H1 (cell line): ENCODE data around the gene SULF2. TPM values are rescaled to one million over a fixed set of nuclear protein-coding genes. Genes with fewer than 3 reads are reported as not detected.

ENCODE experiments used
- CTCF ChIA-PET: fragments of 300-600 bp; sonication (Branson Sonifier 250); formaldehyde crosslinking; loops from one replicate; lab custom pipeline; 2021; ENCODE audit not compliant: partially characterized antibody; lab: Charles Lee
- POLR2A ChIA-PET: fragments of 300-600 bp; sonication (Branson Sonifier 250); formaldehyde crosslinking; loops from one replicate; lab custom pipeline; 2021; ENCODE audit warnings: inconsistent platforms; ENCODE audit not compliant: partially characterized antibody; lab: Charles Lee
- DNase-seq, 2 experiments: peaks; one replicate each; pipeline versions ENCODE4 v3.0.0 to v3.0.0-alpha.2; 2010 to 2022; ENCODE audit warnings: low spot score in 2 of 2, low read depth in 1 of 2, mixed read lengths in 1 of 2
- FAIRE-seq: peaks from 2 replicates; lab custom pipeline; 2011; peaks lifted over from hg19 to GRCh38; lab: Jason Lieb, UNC
- H2AFZ ChIP-seq: 2 replicates; pipeline ENCODE4 v1.8.1; 2012; ENCODE audit warnings: low read length, inconsistent platforms
- H2AK5ac ChIP-seq: 2 replicates; pipeline ENCODE4 v1.6.1; 2013; ENCODE audit warnings: low read depth, low read length
- H2BK120ac ChIP-seq: replicated peaks from 2 replicates; pipeline ENCODE3; 2013; ENCODE audit warnings: low read depth, low read length, inconsistent platforms
- H2BK12ac ChIP-seq: 2 replicates; pipeline ENCODE4 v1.6.1; 2013; ENCODE audit warnings: low read depth, low read length
- H2BK15ac ChIP-seq: 2 replicates; pipeline ENCODE4 v1.6.1; 2013; ENCODE audit warnings: low read length
- H2BK20ac ChIP-seq: 2 replicates; pipeline ENCODE4 v1.6.1; 2013; ENCODE audit warnings: low read length
- H2BK5ac ChIP-seq: 2 replicates; pipeline ENCODE4 v1.6.1; 2013; ENCODE audit warnings: low read depth, low read length
- H3K14ac ChIP-seq: 2 replicates; pipeline ENCODE4 v1.6.1; 2013; ENCODE audit warnings: inconsistent platforms; ENCODE audit not compliant: insufficient read length
- H3K18ac ChIP-seq: 2 replicates; pipeline ENCODE4 v1.6.1; 2013; ENCODE audit warnings: low read length; ENCODE audit errors: extremely low read depth
- H3K23ac ChIP-seq: 2 replicates; pipeline ENCODE4 v1.6.1; 2013; ENCODE audit warnings: inconsistent platforms; ENCODE audit not compliant: insufficient read length
- H3K23me2 ChIP-seq: 2 replicates; pipeline ENCODE4 v1.6.1; 2013; ENCODE audit warnings: low read depth, low read length
- H3K27ac ChIP-seq: 2 replicates; pipeline ENCODE4 v1.6.1; 2011; ENCODE audit warnings: low read depth, low read length, inconsistent platforms
- H3K27me3 ChIP-seq, 4 experiments: replicated peaks in 1 of 4; 1 replicate in 1 of 4; 2 replicates in 3 of 4; pipeline versions ENCODE4 v1.6.1 to v1.8.1; 2011 to 2013; ENCODE audit warnings: low read length in 3 of 4, mild to moderate bottlenecking in 3 of 4, inconsistent platforms in 2 of 4, mixed read lengths in 2 of 4, moderate library complexity in 1 of 4; ENCODE audit not compliant: control insufficient read depth in 3 of 4, insufficient read depth in 3 of 4; ENCODE audit errors: extremely low read depth in 1 of 4
- H3K36me3 ChIP-seq, 4 experiments: 2 replicates each; pipeline versions ENCODE4 v1.6.1 to v1.8.1; 2011 to 2013; ENCODE audit warnings: mild to moderate bottlenecking in 4 of 4, low read length in 3 of 4, moderate library complexity in 2 of 4, control low read depth in 1 of 4, inconsistent platforms in 1 of 4; ENCODE audit not compliant: insufficient read depth in 4 of 4, control insufficient read depth in 2 of 4
- H3K4ac ChIP-seq: replicated peaks from 2 replicates; pipeline ENCODE3; 2013; ENCODE audit warnings: low read length, low read depth, mixed read lengths, inconsistent platforms; ENCODE audit not compliant: insufficient read length
- H3K4me1 ChIP-seq, 4 experiments: replicated peaks in 1 of 4; 1 replicate in 1 of 4; 2 replicates in 3 of 4; pipeline versions ENCODE4 v1.6.1 to v1.8.1; 2011 to 2013; ENCODE audit warnings: low read length in 3 of 4, inconsistent platforms in 2 of 4, mixed read lengths in 1 of 4; ENCODE audit not compliant: insufficient read depth in 4 of 4, control insufficient read depth in 3 of 4
- H3K4me2 ChIP-seq, 2 experiments: 2 replicates each; pipeline versions ENCODE4 v1.6.1 to v1.8.1; 2011 to 2013; ENCODE audit warnings: low read depth in 2 of 2, low read length in 2 of 2, control low read depth in 1 of 2, inconsistent platforms in 1 of 2, mild to moderate bottlenecking in 1 of 2; ENCODE audit not compliant: insufficient read depth in 1 of 2
- H3K4me3 ChIP-seq, 4 experiments: fragments of 200-600, 300-600 bp in 1 of 4; sonication (generic), shearing (Covaris generic), sonication (Bioruptor Twin) in 1 of 4; 2 replicates each; pipeline versions ENCODE4 v1.5.1 to v1.8.1; 2011 to 2016; ENCODE audit warnings: low read length in 4 of 4, low read depth in 3 of 4, control low read depth in 2 of 4, inconsistent platforms in 2 of 4, mild to moderate bottlenecking in 2 of 4, mixed read lengths in 1 of 4, moderate library complexity in 1 of 4; ENCODE audit not compliant: insufficient read depth in 2 of 4; ENCODE audit errors: extremely low read depth in 1 of 4
- H3K56ac ChIP-seq: replicated peaks from 2 replicates; pipeline ENCODE3; 2013; ENCODE audit warnings: low read depth, mild to moderate bottlenecking, mixed read lengths, low read length, inconsistent platforms; ENCODE audit not compliant: insufficient read length
- H3K79me1 ChIP-seq: 2 replicates; pipeline ENCODE4 v1.6.1; 2013; ENCODE audit warnings: low read depth, low read length, control low read depth
- H3K79me2 ChIP-seq, 2 experiments: 2 replicates each; pipeline versions ENCODE4 v1.6.1 to v1.8.1; 2012 to 2013; ENCODE audit warnings: low read length in 2 of 2, mild to moderate bottlenecking in 2 of 2, inconsistent platforms in 1 of 2; ENCODE audit not compliant: insufficient read depth in 2 of 2, control insufficient read depth in 1 of 2
- H3K9ac ChIP-seq, 4 experiments: replicated peaks in 1 of 4; 1 replicate in 1 of 4; 2 replicates in 3 of 4; pipeline versions ENCODE4 v1.6.1 to v1.8.1; 2011 to 2013; ENCODE audit warnings: low read depth in 3 of 4, low read length in 3 of 4, control low read depth in 2 of 4, mild to moderate bottlenecking in 2 of 4, moderate library complexity in 2 of 4, inconsistent platforms in 1 of 4; ENCODE audit errors: extremely low read depth in 1 of 4
- H3K9me3 ChIP-seq, 2 experiments: 2 replicates each; pipeline versions ENCODE4 v1.6.1 to v1.8.1; 2012 to 2013; ENCODE audit warnings: mild to moderate bottlenecking in 2 of 2, moderate library complexity in 2 of 2, control low read depth in 1 of 2, inconsistent platforms in 1 of 2, low read depth in 1 of 2, low read length in 1 of 2, mixed read lengths in 1 of 2; ENCODE audit not compliant: insufficient read depth in 2 of 2
- H4K20me1 ChIP-seq, 2 experiments: replicated peaks in 1 of 2; 2 replicates each; pipeline versions ENCODE3 to v1.8.1; 2011 to 2013; ENCODE audit warnings: inconsistent platforms in 2 of 2, low read length in 2 of 2, mild to moderate bottlenecking in 1 of 2; ENCODE audit not compliant: insufficient read depth in 2 of 2, control insufficient read depth in 1 of 2
- H4K5ac ChIP-seq: 2 replicates; pipeline ENCODE4 v1.6.1; 2013; ENCODE audit warnings: low read length, low read depth, mixed read lengths, inconsistent platforms; ENCODE audit not compliant: insufficient read length
- H4K8ac ChIP-seq: 2 replicates; pipeline ENCODE4 v1.8.0; 2013; ENCODE audit warnings: mild to moderate bottlenecking, moderate library complexity, low read length, inconsistent platforms; ENCODE audit not compliant: insufficient read depth; ENCODE audit errors: extremely low read depth
- H4K91ac ChIP-seq: replicated peaks from 2 replicates; pipeline ENCODE3; 2013; ENCODE audit warnings: low read length, mixed read lengths, inconsistent platforms; ENCODE audit not compliant: insufficient read length
- EGR1 ChIP-seq: IDR thresholded peaks from 2 replicates; pipeline ENCODE4 v1.6.1; 2011; ENCODE audit warnings: low read depth, low read length, borderline replicate concordance
- KDM1A ChIP-seq: fragments of 200-600, 300-600 bp; sonication (generic); IDR thresholded peaks from 2 replicates; pipeline ENCODE4 v1.7.1; 2016; ENCODE audit warnings: mild to moderate bottlenecking, low read length, borderline replicate concordance
- WGBS, 2 experiments: shearing (Covaris generic) in 1 of 2; methylation state at CpG; one replicate each; pipeline versions ENCODE4 v1.1.6 to v1.1.7; 2013 to 2015; ENCODE audit warnings: low lambda C conversion rate in 2 of 2, mixed read lengths in 2 of 2, inconsistent platforms in 1 of 2, low coverage in 1 of 2, missing lambda C conversion rate in 1 of 2; ENCODE audit not compliant: insufficient replicate concordance in 2 of 2, insufficient coverage in 1 of 2, insufficient read length in 1 of 2; ENCODE audit errors: extremely low coverage in 1 of 2, missing lambda C conversion rate in 1 of 2; 5-methylcytosine and 5-hydroxymethylcytosine counted together
- polyA plus RNA-seq, 7 experiments: library from polyadenylated mRNA; depleted of rRNA in 3 of 7; stranded (reverse) in 5 of 7; unstranded in 2 of 7; fragments of >200 nt in 5 of 7; fragments of 200-250 nt in 2 of 7; gene quantifications; 1 replicate in 5 of 7; 2 replicates in 1 of 7; 4 replicates in 1 of 7; pipeline versions ENCODE4 v1.2.1 to v1.2.3, GENCODE V29; 2011 to 2013; ENCODE audit warnings: missing spikeins in 2 of 7, mixed read lengths in 2 of 7
- total RNA-seq: library from RNA; stranded (reverse); fragmentation: NEBNext Ultra II Directional; extraction: Animal tissue kit (Norgen Biotek cat#: 25700); gene quantifications from 2 replicates; pipeline ENCODE4 v1.2.1, GENCODE V29; 2021

SULF2 gene
- total and polyA plus RNA-seq, 2 of the 8 experiments (the other 6 are each of a cell fraction or from before 2014, with no cell fraction given), result 15.7 to 28.2 TPM

DNA sequence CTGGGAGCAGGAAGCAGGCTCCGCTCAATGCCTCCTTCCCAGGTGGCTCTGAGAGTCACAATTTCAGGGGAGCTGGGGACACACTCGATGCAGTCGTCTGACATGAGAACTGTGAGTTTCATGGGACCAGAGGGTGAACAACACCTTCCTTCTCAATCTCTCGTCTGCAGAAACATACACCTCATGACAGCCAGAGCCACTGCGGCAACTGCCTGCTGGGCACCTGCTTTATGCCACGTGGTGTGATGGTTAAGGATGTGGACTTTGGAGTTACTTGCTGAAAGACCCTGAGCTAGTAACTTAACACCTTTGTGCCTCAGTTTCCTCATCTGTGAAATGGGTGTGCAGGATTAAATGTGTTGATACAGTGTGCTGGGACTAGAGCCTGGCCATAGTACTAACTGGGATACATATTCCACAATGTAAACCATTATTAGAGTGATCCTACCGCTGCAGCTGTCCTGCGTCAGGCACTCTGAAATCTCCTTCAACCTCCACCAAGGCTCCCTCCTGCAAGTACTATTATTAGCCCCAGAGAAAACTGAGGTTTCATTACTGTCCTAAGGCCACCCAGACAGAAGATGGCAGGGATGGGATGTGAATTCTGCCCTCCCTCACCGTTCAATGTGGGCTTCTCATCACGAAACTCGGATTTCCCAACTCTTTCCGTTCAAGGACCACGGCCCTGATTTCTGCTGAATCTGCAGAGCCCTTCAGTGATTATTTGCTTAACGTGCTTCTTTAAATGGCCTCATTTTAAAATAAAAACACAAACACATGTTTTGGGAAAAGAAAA is 24.4 kb downstream of the SULF2 start:
- no peak overlapping the region for H4K5ac ChIP-seq
- POLR2A ChIA-PET, result interaction anchor here (0.6 kb wide), 1 partner anchor 9 kb away, joined by 3 read pairs; no protein-coding TSS in a partner anchor
- H2BK120ac ChIP-seq, result no peak overlapping the region
- H3K23ac ChIP-seq, result no peak overlapping the region
- no peaks in the 10 kb centered on the region for H3K79me1 ChIP-seq
- H4K91ac ChIP-seq, result no peak overlapping the region
- no peak overlapping the region for H3K9ac ChIP-seq
- no peak overlapping the region for H2BK12ac ChIP-seq
- H2BK5ac ChIP-seq, result no peak overlapping the region
- H3K79me2 ChIP-seq, result no peaks in the 10 kb centered on the region
- no peak overlapping the region for H2BK20ac ChIP-seq
- CTCF ChIA-PET, result no interaction called here
- H3K23me2 ChIP-seq, result no peaks in the 10 kb centered on the region
- WGBS, 2 experiments, result 87% methylated on average over 14 of the region's 14 CpGs; no CpG with 5 or more reads in 1 of the 2 experiments
- H3K18ac ChIP-seq, result no peak overlapping the region
- no peak overlapping the region for H3K4me3 ChIP-seq
- FAIRE-seq (no peak), DNase-seq (no peak)
- H2AFZ ChIP-seq, result no peak overlapping the region
- no peak overlapping the region for H3K4ac ChIP-seq
- no peaks in the 10 kb centered on the region for H4K20me1 ChIP-seq
- H3K4me1 ChIP-seq, result peaks cover 2 to 22% (median 8%) of the 10 kb centered on the region in 4 experiments
- no peak overlapping the region for H2BK15ac ChIP-seq
- TF ChIP-seq KDM1A (peak; percentile 77; the same call in 1 of the 2 replicates), EGR1 (no peak)
- H4K8ac ChIP-seq, result no peak overlapping the region; the same call in 1 of the 2 replicates
- H3K9me3 ChIP-seq, result no peaks in the 10 kb centered on the region
- no peak overlapping the region for H2AK5ac ChIP-seq
- no peak overlapping the region for H3K14ac ChIP-seq
- no peak overlapping the region for H3K4me2 ChIP-seq
- no peak overlapping the region for H3K56ac ChIP-seq
- no peaks in the 10 kb centered on the region for H3K36me3 ChIP-seq
- no peak overlapping the region for H3K27ac ChIP-seq
- no peaks in the 10 kb centered on the region; a peak in 1 of 7 replicates for H3K27me3 ChIP-seq
